Renal pelvis (tissue), 4 donors: ENCODE measurements around the gene IFNLR1. TPM values are rescaled to one million over a fixed set of nuclear protein-coding genes. Genes with fewer than 3 reads are reported as not detected.

Source experiments
- DNase-seq: peaks from one replicate; pipeline ENCODE4 v3.0.0-alpha.2; 2013
- polyA plus RNA-seq, 3 donors: library from polyadenylated mRNA; unstranded; fragments of 120-200 nt; gene quantifications; one replicate each; pipeline ENCODE4 v1.2.1, GENCODE V29; 2013; ENCODE audit not compliant: insufficient read length in 3 of 3

Gene IFNLR1
- polyA plus RNA-seq, 3 donors, result 5.1 to 6.1 (median 5.8) TPM

DNA sequence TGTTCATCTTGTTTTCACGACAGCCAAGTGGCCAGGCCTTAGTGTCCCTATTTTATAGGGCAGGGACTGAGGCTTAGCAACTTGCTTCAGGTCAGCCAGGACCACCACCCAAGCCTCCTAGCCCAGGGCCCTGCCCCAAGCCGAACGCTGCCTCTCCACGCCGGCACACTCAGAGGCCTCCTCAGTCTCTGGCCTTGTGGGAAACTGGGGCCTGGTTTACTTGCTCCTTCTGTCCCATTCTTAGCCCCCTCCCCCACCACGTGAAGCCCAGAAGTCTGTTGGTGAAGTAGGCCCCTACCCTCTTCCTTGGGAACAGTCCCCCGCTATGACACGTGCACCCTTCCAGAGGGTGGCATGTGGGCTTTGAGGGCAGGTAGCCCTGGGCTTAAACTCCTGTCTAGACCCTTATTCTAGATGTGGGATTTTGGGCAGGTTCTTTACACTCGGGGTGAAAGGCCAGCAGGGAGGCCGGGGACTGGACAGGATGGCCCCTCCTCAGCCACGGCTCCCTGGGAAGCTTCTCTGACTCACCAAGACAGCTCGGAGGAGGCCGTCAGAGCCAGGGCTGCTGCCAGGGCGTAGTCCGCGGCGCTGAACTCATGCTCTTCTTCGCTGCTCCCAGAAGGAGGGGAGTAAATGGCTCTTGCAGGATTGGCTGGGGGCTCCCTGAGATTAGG lies 79.5 kb downstream of the IFNLR1 start:
- DNase-seq, result no peak

DNA sequence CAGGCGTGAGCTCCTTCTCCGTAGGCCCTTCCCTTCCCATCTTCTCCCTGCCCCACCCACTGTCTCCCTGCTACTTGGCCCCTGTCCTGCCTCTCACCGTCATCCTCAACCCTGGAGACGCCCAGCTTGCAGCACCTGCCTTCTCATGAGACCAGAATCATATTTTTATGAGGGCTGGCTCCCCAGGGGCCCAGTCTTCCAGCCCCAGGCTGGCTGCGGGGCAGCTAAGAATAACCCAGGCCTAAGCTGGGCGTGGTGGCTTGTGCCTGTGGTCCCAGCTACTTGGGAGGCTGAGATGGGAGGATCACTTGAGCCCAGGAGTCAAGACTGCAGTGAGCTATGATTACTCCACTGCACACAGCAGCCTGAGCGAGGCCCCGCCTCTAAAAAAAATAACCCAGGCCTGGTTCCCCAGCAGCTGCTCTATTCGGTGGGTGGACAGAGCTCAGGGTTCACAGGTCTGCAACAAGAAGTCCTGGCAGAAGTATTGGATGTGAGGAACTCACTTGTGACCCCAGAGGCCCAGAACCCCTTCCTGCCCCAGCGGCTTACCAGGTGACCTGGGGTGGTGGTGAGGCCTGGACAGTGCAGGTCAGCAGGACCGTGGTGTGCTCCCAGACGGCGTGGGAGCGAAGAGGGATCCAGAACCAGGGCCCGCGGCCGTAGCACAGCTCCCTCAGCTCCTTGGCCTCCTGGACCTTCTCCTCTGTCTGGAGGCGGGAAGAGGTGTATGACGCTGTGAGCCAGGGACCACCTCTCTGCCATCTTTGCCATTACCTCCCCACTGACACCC lies 81.5 kb downstream of the IFNLR1 start:
- no peak for DNase-seq

DNA sequence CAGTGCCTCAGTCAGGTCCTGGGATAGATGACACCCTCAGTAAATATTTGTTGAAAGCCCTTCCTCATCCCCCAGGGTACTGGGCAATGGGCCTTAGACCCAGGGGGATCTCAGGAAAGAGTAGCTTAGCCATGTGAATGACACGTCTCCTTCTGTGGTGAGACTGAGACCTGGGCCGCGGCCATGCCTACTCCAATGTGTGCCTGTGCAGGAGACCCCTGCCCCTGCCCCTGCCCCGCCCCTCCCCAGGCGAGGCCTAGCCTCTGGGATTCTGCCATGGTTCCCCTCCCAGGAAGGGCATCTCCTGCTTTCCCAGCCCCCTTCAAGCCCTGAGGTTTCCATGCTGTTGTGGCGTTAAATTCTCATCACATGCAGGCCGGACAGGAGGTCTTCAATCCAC lies 82.2 kb downstream of the IFNLR1 start:
- no peak for DNase-seq

Other genes with a start within 250 kb of the IFNLR1 start
- gene PNRC2, start 227.5 kb downstream of the IFNLR1 start, polyA plus RNA-seq, result 100 to 1,000 TPM; 213 to 233 (median 214) TPM
- gene SRSF10, start 207.0 kb downstream of the IFNLR1 start, polyA plus RNA-seq, result 100 to 1,000 TPM; 180 to 269 (median 237) TPM
- 10 to 100 TPM; 17.6 to 37.9 (median 18.0) TPM for gene MYOM3, start 75.2 kb downstream of the IFNLR1 start, polyA plus RNA-seq
- gene IL22RA1, start 44.1 kb downstream of the IFNLR1 start, polyA plus RNA-seq, result 1 to 10 TPM; 4.6 to 5.4 (median 4.7) TPM
- 1 to 10 TPM; 5.2 to 6.7 (median 5.5) TPM for gene GRHL3, start 132.1 kb upstream of the IFNLR1 start, polyA plus RNA-seq
- 10 to 100 TPM; 10.9 to 15.9 (median 13.4) TPM for gene STPG1, start 226.5 kb upstream of the IFNLR1 start, polyA plus RNA-seq
- gene NIPAL3, start 228.5 kb upstream of the IFNLR1 start, polyA plus RNA-seq, result 10 to 100 TPM; 18.3 to 25.4 (median 22.2) TPM